NCI-H510A treated with DMSO at 0.1 percent for 48 hours (cell line): ENCODE data around the gene HSBP1L1.
A peak's percentile ranks its signal among the peaks of the same experiment; 100 is the strongest.
"Not testable (repeated sequence)": the region's sequence is repeated elsewhere in the genome, so short reads cannot be mapped to it uniquely, and the experiment has no call there.

Experiments used
- DNase-seq: peaks from one replicate; lab custom pipeline; 2025; lab: John Stamatoyannopoulos, UW

Gene HSBP1L1

GRCh38 chr18:79987566-79987965, 23.1 kb downstream of the HSBP1L1 start:
- DNase-seq: no peak

- no peak for DNase-seq
These were observed 23.6 kb downstream of the HSBP1L1 start for GRCh38 chr18:79988071-79988450.

GRCh38 chr18:79988451-79989194, 24.2 kb downstream of the HSBP1L1 start, which contains the start of gene TXNL4A:
TSS of gene TXNL4A (minus strand) at chr18:79988563. CDS start at chr18:79988392, 171 bp downstream.
- peak; percentile 33 for DNase-seq

GRCh38 chr18:79989195-79989497, 24.7 kb downstream of the HSBP1L1 start:
- DNase-seq: no peak

- DNase-seq: no peak
These were observed 27.1 kb downstream of the HSBP1L1 start for GRCh38 chr18:79991494-79991893.

- DNase-seq: not testable (repeated sequence)
These were observed 35.3 kb downstream of the HSBP1L1 start for GRCh38 chr18:79999701-80000100.

GRCh38 chr18:80000877-80001276, 36.4 kb downstream of the HSBP1L1 start:
- DNase-seq: no peak

- DNase-seq: no peak
These were observed 38.0 kb downstream of the HSBP1L1 start for GRCh38 chr18:80002468-80002867.

- DNase-seq: no peak
These were observed 40.3 kb downstream of the HSBP1L1 start for GRCh38 chr18:80004600-80005342.

- DNase-seq: no peak
These were observed 42.3 kb downstream of the HSBP1L1 start for GRCh38 chr18:80006724-80007123.

GRCh38 chr18:80009661-80010550, 45.5 kb downstream of the HSBP1L1 start:
- no peak for DNase-seq

GRCh38 chr18:80010551-80010906, 46.1 kb downstream of the HSBP1L1 start:
- DNase-seq: no peak

GRCh38 chr18:80011496-80012137, 47.2 kb downstream of the HSBP1L1 start:
- DNase-seq: not testable (repeated sequence)

GRCh38 chr18:80012714-80013113, 48.3 kb downstream of the HSBP1L1 start:
- no peak for DNase-seq
